K562 (cell line): Measurements from ENCODE around the gene SH3GLB2.
A peak's percentile ranks its signal among the peaks of the same experiment; 100 is the strongest.

ENCODE experiments used
- CTCF ChIP-seq, 3 experiments: IDR thresholded peaks in 2 of 3; conservative IDR thresholded peaks in 1 of 3; 2 replicates each; pipeline ENCODE4 v1.5.1; 2011 to 2012; ENCODE audit warnings: low read length in 3 of 3, mild to moderate bottlenecking in 3 of 3, control low read depth in 2 of 3, improper control_type of control experiment in 1 of 3, inconsistent platforms in 1 of 3, low read depth in 1 of 3, mixed read lengths in 1 of 3, moderate library complexity in 1 of 3; ENCODE audit not compliant: insufficient read depth in 2 of 3
- ESRRA ChIP-seq: fragments of 450-650 bp; IDR thresholded peaks from 2 replicates; pipeline ENCODE4 v1.6.1; 2014; ENCODE audit warnings: low read depth, mild to moderate bottlenecking, moderate library complexity, borderline replicate concordance
- HDAC6 ChIP-seq: IDR thresholded peaks from 2 replicates; pipeline ENCODE4 v1.6.1; 2012; ENCODE audit warnings: low read depth, mild to moderate bottlenecking, control low read depth, inconsistent platforms, low read length, moderate library complexity
- KDM1A ChIP-seq, 2 experiments: fragments of 450-650 bp; IDR thresholded peaks; 2 replicates each; pipeline ENCODE4 v1.6.1; 2016; ENCODE audit warnings: mild to moderate bottlenecking in 2 of 2
- MYNN ChIP-seq, 2 experiments: sonication (generic); formaldehyde crosslinking in 1 of 2; IDR thresholded peaks; 2 replicates each; pipeline versions ENCODE4 v1.5.0 to v1.6.1; 2016 to 2020; ENCODE audit warnings: antibody characterized with exemption in 1 of 2, missing genetic modification reagents in 1 of 2
- ZNF318 ChIP-seq, 2 experiments: fragments of 450-650 bp; IDR thresholded peaks; 2 replicates each; pipeline ENCODE4 v1.6.1; 2016; ENCODE audit warnings: mild to moderate bottlenecking in 2 of 2, borderline replicate concordance in 1 of 2, low read depth in 1 of 2, moderate library complexity in 1 of 2

GRCh38 chr9:129040113-129040643 is 12.0 kb upstream of the SH3GLB2 start:
- TF ChIP-seq ESRRA (no peak), HDAC6 (no peak), KDM1A (IDR thresholded peaks at IDR 0.05) (0 out of 4 replicates have a peak, but pooled peaks of 1 of the 2 experiments have one; percentile 1), CTCF (IDR thresholded peaks at IDR 0.05 in 2 of 3, conservative IDR thresholded peaks at IDR 0.05 in 1 of 3; ENCODE audit: insufficient read depth in 2 of 3, low read depth in 1 of 3, low read length in 3 of 3) (no peak), MYNN (IDR thresholded peaks at IDR 0.05) (peak; percentile 55; the same call in 1 of the 2 replicates), MYNN (CRISPR knock-in tag; IDR thresholded peaks at IDR 0.05) (no peak), ZNF318 (IDR thresholded peaks at IDR 0.05; ENCODE audit: borderline replicate concordance in 1 of 2, low read depth in 1 of 2) (no peak)
